Measurements from ENCODE around the gene HSP90B1.

Gene HSP90B1

GRCh38 chr12:103908246-103908541 lies 22.0 kb upstream of the HSP90B1 start (continued):
- TF ChIP-seq ZBTB10 (tag by site-specific recombination; IDR thresholded peaks at IDR 0.05): no peak
- TF ChIP-seq ZNF704 (tag by site-specific recombination; IDR thresholded peaks at IDR 0.05): no peak
- no peak for TF ChIP-seq YY1 (tag by site-specific recombination; IDR thresholded peaks at IDR 0.05)

- Histone ChIP-seq H3K36me3 (ENCODE audit: control insufficient read depth in 2 of 2, insufficient read depth in 1 of 2, low read length in 2 of 2) (no peaks in the 10 kb centered on the region), H3K4me3 (ENCODE audit: low read depth, low read length) (no peak overlapping the region), H3K9me3 (ENCODE audit: control insufficient read depth, insufficient read depth, low read depth, low read length) (no peaks in the 10 kb centered on the region), H3K4me1 (ENCODE audit: control insufficient read depth, insufficient read depth, low read length) (0 out of 2 replicates have a peak, but pooled peaks cover 2% of the 10 kb centered on the region), H3K27ac (ENCODE audit: extremely low read depth, low read depth, low read length) (no peak overlapping the region)
- TF ChIP-seq ZNF639 (tag by site-specific recombination; IDR thresholded peaks at IDR 0.05) (no peak), ZNF366 (tag by site-specific recombination; conservative IDR thresholded peaks at IDR 0.05) (no peak), ZNF175 (tag by site-specific recombination; IDR thresholded peaks at IDR 0.05) (no peak), ZNF513 (tag by site-specific recombination; IDR thresholded peaks at IDR 0.05) (no peak), ZNF37A (tag by site-specific recombination; IDR thresholded peaks at IDR 0.05) (no peak), ZNF571 (tag by site-specific recombination; IDR thresholded peaks at IDR 0.05) (no peak), ZNF324 (tag by site-specific recombination; IDR thresholded peaks at IDR 0.05) (no peak), KLF17 (tag by site-specific recombination; IDR thresholded peaks at IDR 0.05) (no peak), ZNF529 (tag by site-specific recombination; IDR thresholded peaks at IDR 0.05; ENCODE audit: insufficient replicate concordance) (no peak), ZNF18 (tag by site-specific recombination; IDR thresholded peaks at IDR 0.05) (no peak), REST (tag by site-specific recombination; IDR thresholded peaks at IDR 0.05) (no peak), ZNF548 (tag by site-specific recombination; IDR thresholded peaks at IDR 0.05) (no peak), ZNF521 (tag by site-specific recombination; IDR thresholded peaks at IDR 0.05) (no peak), ZNF48 (tag by site-specific recombination; IDR thresholded peaks at IDR 0.05) (no peak), ZNF785 (tag by site-specific recombination; IDR thresholded peaks at IDR 0.05) (no peak)
- CTCF ChIA-PET: no interaction called here
- POLR2A ChIA-PET: interaction anchor here (0.5 to 0.9 kb wide), 2 partner anchors 21 to 197 kb away, joined by 3 read pairs; partner anchors contain the start of gene HSP90B1
These were observed 21.3 kb upstream of the HSP90B1 start for GRCh38 chr12:103908877-103909276.
